Measurements from ENCODE around the gene ABHD2. TPM values are rescaled to one million over a fixed set of nuclear protein-coding genes. Genes with fewer than 3 reads are reported as not detected.

ABHD2 gene
- total and polyA plus RNA-seq, 9 of the 15 experiments (the other 6 are each of a cell fraction or from before 2014, with no cell fraction given): 16.9 to 99.8 (median 47.5) TPM

DNA sequence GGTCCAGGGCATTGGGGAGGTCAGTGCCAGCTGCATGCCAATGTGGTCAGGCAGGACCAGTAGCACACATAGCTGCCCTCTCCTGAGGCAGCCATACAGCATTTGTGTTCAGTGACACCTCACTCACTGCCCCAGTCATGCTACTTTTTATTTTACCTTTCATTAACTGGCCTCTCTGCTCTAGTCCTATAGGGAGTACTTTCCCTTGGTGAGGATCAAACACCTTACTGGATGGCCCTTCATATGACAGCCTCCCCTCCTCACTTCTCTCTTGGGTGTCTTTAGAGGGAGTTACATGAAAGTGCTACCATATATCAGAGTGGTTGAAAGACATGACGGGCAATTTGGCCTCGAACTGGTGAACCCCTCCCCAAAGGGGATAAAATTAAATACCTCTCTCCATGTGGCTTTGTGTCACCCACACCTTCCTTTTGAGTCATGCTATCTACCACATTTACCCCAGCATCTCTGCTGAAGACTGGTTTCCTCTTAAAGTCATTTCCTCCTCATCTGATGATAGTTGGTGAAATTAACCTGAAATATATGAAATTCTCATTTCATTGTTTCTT is 115.5 kb downstream of the ABHD2 start:
- Histone ChIP-seq H3K4me1 (replicated peaks in 1 of 2; ENCODE audit: control insufficient read depth in 2 of 2, insufficient read depth in 2 of 2, low read length in 2 of 2) (peaks cover 0 to 10% of the 10 kb centered on the region in 2 experiments; a peak in 2 of 5 replicates), H3K4me2 (ENCODE audit: insufficient read depth, low read length) (no peak overlapping the region), H3K79me2 (ENCODE audit: control insufficient read depth, insufficient read depth, low read length) (no peaks in the 10 kb centered on the region), H3K36me3 (ENCODE audit: control insufficient read depth, insufficient read depth, low read length) (peaks cover 10% of the 10 kb centered on the region; the same call in 1 of the 3 replicates), H3K9me1 (ENCODE audit: control insufficient read depth, insufficient read depth, low read length) (no peaks in the 10 kb centered on the region), H4K20me1 (replicated peaks; ENCODE audit: control insufficient read depth, insufficient read depth, low read length) (no peaks in the 10 kb centered on the region), H3K9me3 (replicated peaks; ENCODE audit: control insufficient read depth, insufficient read depth, low read depth, low read length) (no peaks in the 10 kb centered on the region), H3K27ac (ENCODE audit: extremely low read depth, low read depth, low read length) (no peak overlapping the region), H3K4me3 (no peak overlapping the region), H2AFZ (ENCODE audit: low read depth, low read length) (no peak overlapping the region), H3K27me3 (ENCODE audit: control insufficient read depth in 2 of 2, insufficient read depth in 2 of 2, low read length in 2 of 2) (no peaks in the 10 kb centered on the region), H3K9ac (ENCODE audit: insufficient read depth in 1 of 2, low read depth in 2 of 2, low read length in 2 of 2) (no peak overlapping the region)
- WGBS (ENCODE audit: insufficient coverage, low coverage, missing lambda C conversion rate): 7% methylated on average over 2 of the region's 2 CpGs
- BruUV-seq (replicated peaks): no TSS peak
- FAIRE-seq (no peak), DNase-seq (ENCODE audit: extremely low read depth in 1 of 4, low spot score in 3 of 4) (no peak), ATAC-seq (no peak)
- intact Hi-C loops (cut with micrococcal nuclease) (no loop called here), in situ Hi-C loops (cut with MboI) (no loop called here)
- CTCF ChIA-PET (ENCODE audit: low intra/inter-chr PET ratio): no interaction called here
- POLR2A ChIA-PET: interaction anchor here (0.7 kb wide), 1 partner anchor 8 kb away, joined by 3 read pairs; no protein-coding TSS in a partner anchor
- TF ChIP-seq, protein P1, sequence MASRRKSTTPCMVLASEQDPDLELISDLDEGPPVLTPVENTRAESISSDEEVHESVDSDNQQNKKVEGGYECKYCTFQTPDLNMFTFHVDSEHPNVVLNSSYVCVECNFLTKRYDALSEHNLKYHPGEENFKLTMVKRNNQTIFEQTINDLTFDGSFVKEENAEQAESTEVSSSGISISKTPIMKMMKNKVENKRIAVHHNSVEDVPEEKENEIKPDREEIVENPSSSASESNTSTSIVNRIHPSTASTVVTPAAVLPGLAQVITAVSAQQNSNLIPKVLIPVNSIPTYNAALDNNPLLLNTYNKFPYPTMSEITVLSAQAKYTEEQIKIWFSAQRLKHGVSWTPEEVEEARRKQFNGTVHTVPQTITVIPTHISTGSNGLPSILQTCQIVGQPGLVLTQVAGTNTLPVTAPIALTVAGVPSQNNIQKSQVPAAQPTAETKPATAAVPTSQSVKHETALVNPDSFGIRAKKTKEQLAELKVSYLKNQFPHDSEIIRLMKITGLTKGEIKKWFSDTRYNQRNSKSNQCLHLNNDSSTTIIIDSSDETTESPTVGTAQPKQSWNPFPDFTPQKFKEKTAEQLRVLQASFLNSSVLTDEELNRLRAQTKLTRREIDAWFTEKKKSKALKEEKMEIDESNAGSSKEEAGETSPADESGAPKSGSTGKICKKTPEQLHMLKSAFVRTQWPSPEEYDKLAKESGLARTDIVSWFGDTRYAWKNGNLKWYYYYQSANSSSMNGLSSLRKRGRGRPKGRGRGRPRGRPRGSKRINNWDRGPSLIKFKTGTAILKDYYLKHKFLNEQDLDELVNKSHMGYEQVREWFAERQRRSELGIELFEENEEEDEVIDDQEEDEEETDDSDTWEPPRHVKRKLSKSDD (conservative IDR thresholded peaks at IDR 0.05; ENCODE audit: low read length): no peak
- no peak for TF ChIP-seq ZNF699 (CRISPR knock-in tag; IDR thresholded peaks at IDR 0.05; ENCODE audit: insufficient replicate concordance)
- TF ChIP-seq FOXA1 (IDR thresholded peaks at IDR 0.05; ENCODE audit: borderline replicate concordance): no peak
- TF ChIP-seq POLR2B (IDR thresholded peaks at IDR 0.05; ENCODE audit: low read depth, partially characterized antibody): peak; percentile 23
- no peak for TF ChIP-seq SIN3B (IDR thresholded peaks at IDR 0.05; ENCODE audit: low read depth)
- TF ChIP-seq, protein P2, sequence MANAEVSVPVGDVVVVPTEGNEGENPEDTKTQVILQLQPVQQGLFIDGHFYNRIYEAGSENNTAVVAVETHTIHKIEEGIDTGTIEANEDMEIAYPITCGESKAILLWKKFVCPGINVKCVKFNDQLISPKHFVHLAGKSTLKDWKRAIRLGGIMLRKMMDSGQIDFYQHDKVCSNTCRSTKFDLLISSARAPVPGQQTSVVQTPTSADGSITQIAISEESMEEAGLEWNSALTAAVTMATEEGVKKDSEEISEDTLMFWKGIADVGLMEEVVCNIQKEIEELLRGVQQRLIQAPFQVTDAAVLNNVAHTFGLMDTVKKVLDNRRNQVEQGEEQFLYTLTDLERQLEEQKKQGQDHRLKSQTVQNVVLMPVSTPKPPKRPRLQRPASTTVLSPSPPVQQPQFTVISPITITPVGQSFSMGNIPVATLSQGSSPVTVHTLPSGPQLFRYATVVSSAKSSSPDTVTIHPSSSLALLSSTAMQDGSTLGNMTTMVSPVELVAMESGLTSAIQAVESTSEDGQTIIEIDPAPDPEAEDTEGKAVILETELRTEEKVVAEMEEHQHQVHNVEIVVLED (CRISPR knock-in tag; IDR thresholded peaks at IDR 0.05): no peak
- no peak for TF ChIP-seq ATF7 (IDR thresholded peaks at IDR 0.05)
